HCT116 (cell line): Measurements from ENCODE around the gene MAP1S. TPM values are rescaled to one million over a fixed set of nuclear protein-coding genes. Genes with fewer than 3 reads are reported as not detected.

ENCODE experiments used
- ATAC-seq: fragments of 200-7000 bp; cut with Tn5 transposase; 2 replicates; pipeline ENCODE4 v1.9.1; 2020; ENCODE audit warnings: mild to moderate bottlenecking, moderate library complexity
- BruUV-seq: library from RNA; stranded (reverse); fragments of 400-500 nt; replicated peaks from 2 replicates; lab custom pipeline; 2021; lab: Mats Ljungman, UMichigan
- CTCF ChIA-PET: fragments of 300-600 bp; sonication (Branson Sonifier 250); formaldehyde crosslinking; loops from one replicate; lab custom pipeline; 2021; ENCODE audit warnings: antibody characterized with exemption; lab: Charles Lee
- POLR2A ChIA-PET: fragments of 300-600, 350-600 bp; sonication (Branson Sonifier 250); formaldehyde crosslinking; loops from one replicate; lab custom pipeline; 2021; ENCODE audit warnings: antibody characterized with exemption; lab: Charles Lee
- RAD21 ChIA-PET, 2 experiments: fragments of 300-600 bp; sonication (Branson Sonifier 250); formaldehyde crosslinking; loops; one replicate each; lab custom pipeline; 2023; ENCODE audit warnings: low total read pairs in 2 of 2; ENCODE audit not compliant: uncharacterized antibody in 2 of 2, unreplicated experiment in 2 of 2, low non-redundant PET in 1 of 2; lab: Charles Lee
- DNase-seq: peaks from one replicate; pipeline ENCODE4 v3.0.0-alpha.2; 2010; ENCODE audit warnings: low read depth, low spot score
- H2AFZ ChIP-seq: fragments of 200-600 bp; shearing (Covaris generic), sonication (generic); 2 replicates; pipeline ENCODE4 v1.6.1; 2017; ENCODE audit warnings: low read depth, mixed run types, mixed read lengths, antibody characterized with exemption, low read length; ENCODE audit not compliant: poor library complexity, severe bottlenecking
- H3K27ac ChIP-seq: 2 replicates; pipeline ENCODE4 v1.5.1; 2012; ENCODE audit warnings: low read depth, low read length
- H3K27me3 ChIP-seq: fragments of 200-600 bp; sonication (generic); 2 replicates; pipeline ENCODE4 v1.6.1; 2016; ENCODE audit warnings: mixed run types, low read length, mixed read lengths; ENCODE audit not compliant: insufficient read depth
- H3K36me3 ChIP-seq, 2 experiments: fragments of 200-500 bp in 1 of 2; fragments of 200-600 bp in 1 of 2; sonication (Bioruptor generic) in 1 of 2; sonication (generic) in 1 of 2; 2 replicates each; pipeline versions ENCODE4 v1.5.1 to v1.6.1; 2014 to 2016; ENCODE audit warnings: low read length in 2 of 2, inconsistent platforms in 1 of 2, mixed read lengths in 1 of 2, mixed run types in 1 of 2; ENCODE audit not compliant: insufficient read depth in 2 of 2, control insufficient read depth in 1 of 2
- H3K4me1 ChIP-seq, 2 experiments: fragments of 200-600 bp in 1 of 2; sonication (generic) in 1 of 2; 2 replicates each; pipeline versions ENCODE4 v1.5.1 to v1.6.1; 2012 to 2017; ENCODE audit warnings: low read length in 2 of 2, inconsistent platforms in 1 of 2, mild to moderate bottlenecking in 1 of 2, mixed read lengths in 1 of 2, mixed run types in 1 of 2, moderate library complexity in 1 of 2; ENCODE audit not compliant: insufficient read depth in 2 of 2, control insufficient read depth in 1 of 2
- H3K4me2 ChIP-seq: fragments of 200-600 bp; sonication (generic); 2 replicates; pipeline ENCODE4 v1.6.1; 2017; ENCODE audit warnings: mixed run types, low read length, mixed read lengths
- H3K4me3 ChIP-seq, 2 experiments: fragments of 200-600 bp in 1 of 2; sonication (generic) in 1 of 2; replicated peaks in 1 of 2; 2 replicates each; pipeline ENCODE4 v1.5.1; 2011 to 2016; ENCODE audit warnings: low read length in 2 of 2, control low read depth in 1 of 2, low read depth in 1 of 2, mild to moderate bottlenecking in 1 of 2, mixed read lengths in 1 of 2, mixed run types in 1 of 2
- H3K79me2 ChIP-seq: fragments of 200-600 bp; sonication (generic); 2 replicates; pipeline ENCODE4 v1.6.1; 2017; ENCODE audit warnings: mild to moderate bottlenecking, mixed run types, low read length, moderate library complexity, mixed read lengths; ENCODE audit not compliant: insufficient read depth
- H3K9ac ChIP-seq: fragments of 200-600 bp; sonication (generic); 2 replicates; pipeline ENCODE4 v1.6.1; 2016; ENCODE audit warnings: low read length, mixed read lengths
- H3K9me2 ChIP-seq: fragments of 200-600 bp; sonication (generic), shearing (Covaris generic); 2 replicates; pipeline ENCODE4 v1.6.1; 2017; ENCODE audit warnings: mixed run types, mild to moderate bottlenecking, moderate library complexity; ENCODE audit not compliant: insufficient read depth
- H3K9me3 ChIP-seq, 2 experiments: fragments of 200-500 bp in 1 of 2; fragments of 200-600 bp in 1 of 2; sonication (Bioruptor generic) in 1 of 2; sonication (generic) in 1 of 2; 2 replicates each; pipeline ENCODE4 v1.6.1; 2014 to 2017; ENCODE audit warnings: low read length in 2 of 2, mixed read lengths in 2 of 2, inconsistent platforms in 1 of 2, low read depth in 1 of 2, mild to moderate bottlenecking in 1 of 2, mixed run types in 1 of 2, moderate library complexity in 1 of 2; ENCODE audit not compliant: control insufficient read depth in 1 of 2, insufficient read depth in 1 of 2
- H4K20me1 ChIP-seq: fragments of 200-600 bp; sonication (generic), shearing (Covaris generic); 2 replicates; pipeline ENCODE4 v1.6.1; 2017; ENCODE audit warnings: mixed run types, mild to moderate bottlenecking, moderate library complexity; ENCODE audit not compliant: insufficient read depth
- CBX3 ChIP-seq: IDR thresholded peaks from 2 replicates; pipeline ENCODE4 v1.6.1; 2012; ENCODE audit warnings: low read depth
- CEBPB ChIP-seq: IDR thresholded peaks from 2 replicates; pipeline ENCODE4 v1.6.1; 2012; ENCODE audit warnings: low read depth
- EGR1 ChIP-seq: IDR thresholded peaks from 2 replicates; pipeline ENCODE4 v1.6.1; 2012; ENCODE audit warnings: low read depth
- EZH2 ChIP-seq: fragments of 200-600 bp; sonication (generic); IDR thresholded peaks from 2 replicates; pipeline ENCODE4 v1.6.1; 2017; ENCODE audit warnings: antibody characterized with exemption, mixed run types
- EZH2phosphoT487 ChIP-seq: fragments of 200-600 bp; IDR thresholded peaks from 2 replicates; pipeline ENCODE4 v1.6.1; 2018; ENCODE audit warnings: antibody characterized with exemption, borderline replicate concordance
- FOSL1 ChIP-seq: IDR thresholded peaks from 2 replicates; pipeline ENCODE4 v1.6.1; 2012; ENCODE audit warnings: low read depth
- JUND ChIP-seq: IDR thresholded peaks from 2 replicates; pipeline ENCODE4 v1.6.1; 2012
- POLR2A ChIP-seq: IDR thresholded peaks from 2 replicates; pipeline ENCODE4 v1.7.0; 2011; ENCODE audit warnings: borderline replicate concordance; ENCODE audit not compliant: insufficient read depth, insufficient read length; ENCODE audit errors: extremely low read depth
- POLR2AphosphoS5 ChIP-seq: IDR thresholded peaks from 2 replicates; pipeline ENCODE4 v1.6.1; 2011; ENCODE audit warnings: mild to moderate bottlenecking, low read depth, low read length, moderate library complexity
- SIN3A ChIP-seq: IDR thresholded peaks from 2 replicates; pipeline ENCODE4 v1.6.1; 2012; ENCODE audit warnings: low read depth
- SP1 ChIP-seq: IDR thresholded peaks from 2 replicates; pipeline ENCODE4 v1.6.1; 2012; ENCODE audit warnings: low read depth
- TCF7L2 ChIP-seq: IDR thresholded peaks from 2 replicates; pipeline ENCODE4 v1.7.0; 2011; ENCODE audit warnings: borderline replicate concordance, inconsistent platforms; ENCODE audit not compliant: insufficient read depth, insufficient read length; ENCODE audit errors: extremely low read depth
- YY1 ChIP-seq: IDR thresholded peaks from 2 replicates; pipeline ENCODE4 v1.6.1; 2011; ENCODE audit warnings: low read length, low read depth, moderate library complexity, mild to moderate bottlenecking; ENCODE audit not compliant: insufficient replicate concordance; ENCODE audit errors: extremely low read depth
- ZFX ChIP-seq: fragments of 450-650 bp; IDR thresholded peaks from 2 replicates; pipeline ENCODE4 v1.6.1; 2017
- ZNF274 ChIP-seq: fragments of 200-500 bp; sonication (Bioruptor generic); IDR thresholded peaks from 2 replicates; pipeline ENCODE4 v1.6.1; 2014; ENCODE audit warnings: mild to moderate bottlenecking, low read depth, low read length, inconsistent platforms
- intact Hi-C: fragments of 100-400 bp; cut with micrococcal nuclease; formaldehyde crosslinking; loops from 2 replicates; pipeline ENCODE4 v1.10.0; 2022
- total RNA-seq: library from RNA; stranded (reverse); gene quantifications from one replicate; pipeline ENCODE4 v1.2.1, GENCODE V29; 2021; ENCODE audit not compliant: unreplicated experiment
- TF ChIP-seq, protein P1 (sequence below): IDR thresholded peaks from 2 replicates; pipeline ENCODE4 v1.6.1; 2012
- TF ChIP-seq, protein P2 (sequence below), 3 experiments: fragments of 200-600 bp in 1 of 3; sonication (generic) in 1 of 3; IDR thresholded peaks in 2 of 3; conservative IDR thresholded peaks in 1 of 3; 2 replicates each; pipeline ENCODE4 v1.5.1; 2012 to 2017; ENCODE audit warnings: low read depth in 2 of 3, low read length in 2 of 3, antibody characterized with exemption in 1 of 3, borderline replicate concordance in 1 of 3, control low read depth in 1 of 3, mild to moderate bottlenecking in 1 of 3, mixed read lengths in 1 of 3, mixed run types in 1 of 3, moderate library complexity in 1 of 3; ENCODE audit not compliant: insufficient read depth in 1 of 3
- TF ChIP-seq, protein P3 (sequence below): IDR thresholded peaks from 2 replicates; pipeline ENCODE4 v1.6.1; 2011; ENCODE audit warnings: mild to moderate bottlenecking, low read length, moderate library complexity; ENCODE audit not compliant: insufficient replicate concordance; ENCODE audit errors: extremely low read depth
- TF ChIP-seq, protein P4 (sequence below): IDR thresholded peaks from 2 replicates; pipeline ENCODE4 v1.6.1; 2012

MAP1S gene
- total RNA-seq, 1 experiment from 2014 or later: 80.8 TPM

DNA sequence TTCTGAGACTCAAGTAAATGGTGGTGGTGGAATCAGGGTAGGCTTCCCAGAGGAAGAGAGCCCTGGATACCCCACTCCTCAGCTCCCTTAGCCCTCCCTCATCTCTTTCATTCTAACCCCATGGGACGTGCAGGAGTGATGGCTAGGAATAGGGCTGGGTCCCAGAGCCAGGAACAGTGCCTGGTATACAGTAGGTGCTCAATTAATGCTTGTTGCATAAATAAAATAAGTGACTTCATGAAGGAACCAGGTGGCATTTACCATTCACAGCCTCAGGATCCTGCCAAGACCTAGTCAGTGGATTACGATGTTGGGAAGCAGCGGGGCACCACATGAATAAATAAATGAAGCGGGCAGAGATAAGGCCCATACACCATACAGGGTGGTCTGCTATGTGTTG is 35.0 kb upstream of the MAP1S start:
- no TSS peak for BruUV-seq
- TF ChIP-seq CBX3 (no peak), CEBPB (no peak), ZFX (no peak), POLR2A (no peak), SIN3A (no peak), POLR2AphosphoS5 (no peak), TCF7L2 (no peak), YY1 (no peak), EZH2 (no peak), EZH2phosphoT487 (no peak), ZNF274 (no peak), SP1 (no peak), EGR1 (no peak), FOSL1 (no peak), JUND (no peak)
- TF ChIP-seq, protein P1, sequence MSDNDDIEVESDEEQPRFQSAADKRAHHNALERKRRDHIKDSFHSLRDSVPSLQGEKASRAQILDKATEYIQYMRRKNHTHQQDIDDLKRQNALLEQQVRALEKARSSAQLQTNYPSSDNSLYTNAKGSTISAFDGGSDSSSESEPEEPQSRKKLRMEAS: no peak
- TF ChIP-seq, protein P2, sequence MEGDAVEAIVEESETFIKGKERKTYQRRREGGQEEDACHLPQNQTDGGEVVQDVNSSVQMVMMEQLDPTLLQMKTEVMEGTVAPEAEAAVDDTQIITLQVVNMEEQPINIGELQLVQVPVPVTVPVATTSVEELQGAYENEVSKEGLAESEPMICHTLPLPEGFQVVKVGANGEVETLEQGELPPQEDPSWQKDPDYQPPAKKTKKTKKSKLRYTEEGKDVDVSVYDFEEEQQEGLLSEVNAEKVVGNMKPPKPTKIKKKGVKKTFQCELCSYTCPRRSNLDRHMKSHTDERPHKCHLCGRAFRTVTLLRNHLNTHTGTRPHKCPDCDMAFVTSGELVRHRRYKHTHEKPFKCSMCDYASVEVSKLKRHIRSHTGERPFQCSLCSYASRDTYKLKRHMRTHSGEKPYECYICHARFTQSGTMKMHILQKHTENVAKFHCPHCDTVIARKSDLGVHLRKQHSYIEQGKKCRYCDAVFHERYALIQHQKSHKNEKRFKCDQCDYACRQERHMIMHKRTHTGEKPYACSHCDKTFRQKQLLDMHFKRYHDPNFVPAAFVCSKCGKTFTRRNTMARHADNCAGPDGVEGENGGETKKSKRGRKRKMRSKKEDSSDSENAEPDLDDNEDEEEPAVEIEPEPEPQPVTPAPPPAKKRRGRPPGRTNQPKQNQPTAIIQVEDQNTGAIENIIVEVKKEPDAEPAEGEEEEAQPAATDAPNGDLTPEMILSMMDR (IDR thresholded peaks at IDR 0.05 in 2 of 3, conservative IDR thresholded peaks at IDR 0.05 in 1 of 3; ENCODE audit: borderline replicate concordance in 1 of 3, insufficient read depth in 1 of 3, low read depth in 2 of 3, low read length in 2 of 3): no peak
- TF ChIP-seq, protein P3, sequence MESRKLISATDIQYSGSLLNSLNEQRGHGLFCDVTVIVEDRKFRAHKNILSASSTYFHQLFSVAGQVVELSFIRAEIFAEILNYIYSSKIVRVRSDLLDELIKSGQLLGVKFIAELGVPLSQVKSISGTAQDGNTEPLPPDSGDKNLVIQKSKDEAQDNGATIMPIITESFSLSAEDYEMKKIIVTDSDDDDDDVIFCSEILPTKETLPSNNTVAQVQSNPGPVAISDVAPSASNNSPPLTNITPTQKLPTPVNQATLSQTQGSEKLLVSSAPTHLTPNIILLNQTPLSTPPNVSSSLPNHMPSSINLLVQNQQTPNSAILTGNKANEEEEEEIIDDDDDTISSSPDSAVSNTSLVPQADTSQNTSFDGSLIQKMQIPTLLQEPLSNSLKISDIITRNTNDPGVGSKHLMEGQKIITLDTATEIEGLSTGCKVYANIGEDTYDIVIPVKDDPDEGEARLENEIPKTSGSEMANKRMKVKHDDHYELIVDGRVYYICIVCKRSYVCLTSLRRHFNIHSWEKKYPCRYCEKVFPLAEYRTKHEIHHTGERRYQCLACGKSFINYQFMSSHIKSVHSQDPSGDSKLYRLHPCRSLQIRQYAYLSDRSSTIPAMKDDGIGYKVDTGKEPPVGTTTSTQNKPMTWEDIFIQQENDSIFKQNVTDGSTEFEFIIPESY: no peak
- TF ChIP-seq, protein P4, sequence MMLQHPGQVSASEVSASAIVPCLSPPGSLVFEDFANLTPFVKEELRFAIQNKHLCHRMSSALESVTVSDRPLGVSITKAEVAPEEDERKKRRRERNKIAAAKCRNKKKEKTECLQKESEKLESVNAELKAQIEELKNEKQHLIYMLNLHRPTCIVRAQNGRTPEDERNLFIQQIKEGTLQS: no peak
- Histone ChIP-seq H3K27ac (no peak overlapping the region), H3K27me3 (no peaks in the 10 kb centered on the region), H3K4me1 (peaks cover 27 to 64% of the 10 kb centered on the region in 2 experiments), H3K4me2 (no peak overlapping the region), H3K4me3 (no peak overlapping the region), H3K9me3 (no peaks in the 10 kb centered on the region), H3K9me2 (no peaks in the 10 kb centered on the region), H3K9ac (no peak overlapping the region), H4K20me1 (no peaks in the 10 kb centered on the region), H3K36me3 (no peaks in the 10 kb centered on the region), H3K79me2 (peaks cover 28% of the 10 kb centered on the region), H2AFZ (no peak overlapping the region)
- CTCF ChIA-PET: no interaction called here
- POLR2A ChIA-PET: no interaction called here
- intact Hi-C loops: loop anchor here (10.0 kb wide), 1 partner anchor 229 kb away; no protein-coding TSS in a partner anchor
- RAD21 ChIA-PET: no interaction called here
- DNase-seq: no peak
- ATAC-seq: no peak
